NCI-H345 treated with DMSO at 0.1 percent for 48 hours (cell line): ENCODE data around the gene USP20.
"Not testable (repeated sequence)": the region's sequence is repeated elsewhere in the genome, so short reads cannot be mapped to it uniquely, and the experiment has no call there.

Source experiments
- DNase-seq: peaks from one replicate; lab custom pipeline; 2025; ENCODE audit not compliant: unreplicated experiment; lab: John Stamatoyannopoulos, UW

The USP20 gene

DNA sequence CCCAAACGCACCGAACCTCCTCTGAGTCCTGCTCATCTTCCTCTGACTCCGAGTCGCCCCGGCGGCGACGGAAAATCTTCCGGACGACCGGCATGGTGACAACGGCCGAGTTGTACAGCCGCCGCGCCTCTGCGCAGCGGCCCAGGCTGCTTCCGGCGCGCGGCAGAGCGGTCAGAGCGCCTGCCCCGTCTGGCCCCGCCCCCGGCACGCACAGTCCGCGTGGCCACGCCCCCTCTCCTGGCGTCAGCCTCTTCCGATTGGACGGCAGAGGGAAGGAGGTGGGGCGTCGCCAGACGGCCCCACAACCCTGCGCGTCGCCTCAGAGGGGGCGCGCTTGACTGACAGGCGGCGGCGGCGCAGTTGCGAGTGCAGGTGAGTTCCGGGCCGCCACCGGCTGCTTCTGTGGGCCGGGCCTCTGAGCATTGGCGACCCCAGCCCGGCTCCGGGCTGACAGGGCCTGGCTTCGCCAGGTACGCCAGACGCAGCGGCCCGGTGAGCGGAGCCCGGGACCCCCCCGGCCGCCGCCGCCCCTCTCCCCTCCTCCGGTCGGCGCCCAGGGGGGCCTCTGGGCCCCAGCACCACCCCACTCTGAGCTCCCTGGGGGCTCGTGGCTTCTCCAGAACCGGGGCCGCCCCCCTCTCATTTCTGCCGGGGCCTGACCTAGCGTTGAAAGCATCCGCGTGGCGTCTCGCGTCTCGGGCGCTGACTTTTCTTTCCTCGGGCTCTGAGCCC is at the start of gene USP20, which contains the start of gene C9orf78:
Gene USP20, plus strand, starts transcription at position 331 of the 732 bp plus-strand sequence. CDS start 17,098 bp downstream, outside the sequence.
Gene C9orf78, minus strand, starts transcription at position 148 of the 732 bp plus-strand sequence. Its CDS starts 54 bp downstream, at position 94.
- peak; percentile 94 for DNase-seq

DNA sequence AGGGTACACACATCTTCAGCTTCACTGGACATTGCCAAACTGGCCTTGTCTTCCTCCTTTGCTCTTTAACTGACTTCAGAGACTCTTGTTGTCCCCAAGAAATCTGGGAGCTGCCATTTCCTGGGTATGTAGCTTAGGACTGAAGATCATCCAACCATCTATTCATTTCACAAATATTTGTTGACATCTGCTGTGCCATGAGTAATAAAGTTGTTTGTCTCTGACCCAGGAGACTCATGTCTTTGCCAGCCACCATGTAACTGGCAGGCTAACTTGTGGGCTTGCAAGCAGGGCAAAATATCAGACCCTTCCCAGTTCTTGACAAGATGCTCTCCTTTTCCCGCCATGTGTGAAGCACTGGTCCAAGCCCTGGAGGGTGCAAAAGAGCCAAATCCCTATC is 49.4 kb upstream of the USP20 start:
- no peak for DNase-seq

DNA sequence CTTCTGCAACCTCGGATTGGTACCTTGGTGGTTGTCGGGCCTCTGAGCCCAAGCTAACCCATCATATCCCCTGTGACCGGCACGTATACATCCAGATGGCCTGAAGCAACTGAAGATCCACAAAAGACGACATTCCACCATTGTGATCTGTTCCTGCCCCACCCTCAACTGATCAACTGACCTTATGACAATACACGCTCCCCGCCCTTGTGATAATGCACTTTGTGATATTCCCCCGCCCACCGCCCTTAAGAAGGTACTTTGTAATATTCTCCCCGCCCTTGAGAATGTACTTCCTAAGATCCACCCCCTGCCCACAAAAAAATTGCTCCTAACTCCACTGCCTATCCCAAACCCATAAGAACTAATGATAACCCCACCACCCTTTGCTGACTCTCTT is 48.8 kb upstream of the USP20 start:
- no peak for DNase-seq

DNA sequence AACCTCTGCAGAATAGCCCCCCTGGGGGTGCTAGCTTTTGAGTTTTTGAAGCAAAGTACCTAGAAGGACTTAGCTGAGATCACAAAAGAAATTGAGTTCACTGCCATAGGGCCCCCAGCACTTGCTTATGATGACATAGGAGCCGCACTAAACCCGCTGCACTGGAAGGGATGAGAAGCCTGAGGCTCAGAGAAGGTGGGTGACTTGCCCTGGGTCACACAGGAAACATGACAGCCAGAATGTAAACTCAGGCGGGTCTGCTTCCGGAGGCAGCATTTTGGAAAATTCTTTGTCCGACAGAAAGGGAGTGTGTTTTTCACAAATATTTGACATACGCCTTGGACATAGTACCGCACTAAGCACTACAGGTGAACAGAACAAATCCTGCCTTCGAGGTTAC is 40.7 kb upstream of the USP20 start:
- no peak for DNase-seq

DNA sequence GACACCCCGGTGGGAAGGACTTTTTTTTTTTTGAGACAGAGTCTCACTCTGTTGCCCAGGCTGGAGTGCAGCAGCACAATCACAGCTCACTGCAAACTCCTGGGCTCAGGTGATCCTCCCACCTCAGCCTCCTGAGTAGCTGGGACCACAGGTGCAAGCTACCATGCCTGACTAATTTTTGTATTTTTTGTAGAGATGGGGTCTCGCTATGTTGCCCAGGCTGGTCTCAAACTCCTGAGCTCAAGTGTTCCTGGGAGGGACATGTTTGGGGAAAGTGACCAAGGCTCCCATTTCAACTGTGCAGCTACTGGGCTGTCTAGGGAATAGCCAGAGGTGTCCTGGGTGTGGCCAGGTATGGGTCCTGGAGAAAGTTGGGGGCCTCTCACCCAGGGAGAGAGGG is 39.2 kb upstream of the USP20 start:
- DNase-seq: not testable (repeated sequence)

DNA sequence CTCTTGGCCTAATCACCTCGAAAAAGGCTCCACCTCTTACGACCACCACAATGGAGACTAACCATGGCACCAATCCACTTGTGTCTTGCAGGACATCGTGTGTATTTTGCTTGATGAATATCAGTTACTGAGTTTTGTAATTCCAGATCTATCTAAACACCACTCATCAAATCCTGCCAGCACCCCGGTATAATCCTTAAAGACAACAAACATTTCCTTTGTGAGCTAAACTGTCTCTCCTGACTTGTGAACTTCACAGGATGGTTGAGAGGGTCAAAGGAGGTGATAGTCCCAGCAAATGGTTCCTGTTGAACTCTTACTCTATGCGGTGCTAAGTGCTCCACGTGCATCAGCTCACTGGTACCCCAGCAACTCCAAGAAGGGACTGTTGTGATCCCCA is 36.3 kb upstream of the USP20 start:
- no peak for DNase-seq

DNA sequence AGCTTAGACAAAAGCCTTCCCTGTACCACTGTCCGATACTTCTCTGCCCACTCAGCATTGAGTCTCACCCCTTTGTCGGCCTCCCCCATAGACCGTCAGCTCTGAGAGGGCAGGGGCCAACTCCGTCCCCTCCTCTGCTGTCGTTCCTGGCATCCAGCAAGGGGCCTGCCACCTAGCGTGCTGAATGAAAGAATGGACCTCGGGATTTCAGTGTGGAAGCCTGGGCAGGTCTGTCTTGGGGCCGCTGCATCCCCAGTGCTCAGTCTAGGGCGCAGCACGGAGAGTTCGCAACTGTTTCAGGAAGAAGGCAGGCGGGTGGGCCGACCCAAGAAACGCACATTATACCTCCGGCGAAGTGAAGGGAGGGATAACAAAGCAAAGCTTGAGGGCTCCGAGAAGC is 33.8 kb upstream of the USP20 start:
- DNase-seq: no peak

DNA sequence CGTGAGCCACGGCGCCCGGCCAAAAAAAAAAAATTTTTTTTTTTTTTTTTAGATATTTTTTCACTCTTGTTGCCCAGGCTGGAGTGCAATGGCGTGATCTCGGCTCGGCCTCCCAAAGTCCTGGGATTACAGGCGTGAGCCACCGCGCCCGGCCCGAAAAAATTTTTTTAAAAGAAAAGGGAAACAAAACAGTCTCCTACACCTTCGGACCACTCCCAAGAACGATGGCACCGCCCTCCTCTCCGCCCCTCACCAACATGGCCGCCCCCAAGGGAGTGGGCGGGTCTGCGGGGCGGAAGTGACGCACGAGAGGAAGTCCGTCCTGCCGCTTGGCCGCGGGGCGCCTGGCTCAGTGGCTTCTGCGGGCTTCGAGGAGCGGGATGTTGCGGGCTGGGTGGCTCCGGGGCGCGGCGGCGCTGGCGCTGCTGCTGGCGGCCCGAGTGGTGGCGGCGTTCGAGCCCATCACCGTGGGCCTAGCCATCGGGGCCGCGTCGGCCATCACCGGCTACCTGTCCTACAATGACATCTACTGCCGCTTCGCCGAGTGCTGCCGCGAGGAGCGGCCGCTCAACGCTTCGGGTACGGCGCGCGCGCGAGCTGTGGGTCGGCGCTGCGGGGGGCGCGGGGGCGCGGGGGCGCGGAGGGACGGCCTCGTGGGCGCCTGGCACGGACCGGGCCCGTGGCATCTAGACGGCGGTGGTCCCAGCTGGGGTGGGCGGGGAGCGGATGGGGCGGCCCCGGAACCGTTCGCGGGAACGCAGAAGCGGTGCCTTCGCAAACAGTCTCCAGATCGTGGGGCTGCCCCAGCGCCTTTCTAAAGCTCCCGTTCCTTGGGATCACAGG is 32.2 kb upstream of the USP20 start, which contains the start of gene TOR1B:
Gene TOR1B, plus strand, starts transcription at position 352 of the 843 bp plus-strand sequence. Its CDS starts 29 bp downstream, at position 381.
- DNase-seq: peak; percentile 77

DNA sequence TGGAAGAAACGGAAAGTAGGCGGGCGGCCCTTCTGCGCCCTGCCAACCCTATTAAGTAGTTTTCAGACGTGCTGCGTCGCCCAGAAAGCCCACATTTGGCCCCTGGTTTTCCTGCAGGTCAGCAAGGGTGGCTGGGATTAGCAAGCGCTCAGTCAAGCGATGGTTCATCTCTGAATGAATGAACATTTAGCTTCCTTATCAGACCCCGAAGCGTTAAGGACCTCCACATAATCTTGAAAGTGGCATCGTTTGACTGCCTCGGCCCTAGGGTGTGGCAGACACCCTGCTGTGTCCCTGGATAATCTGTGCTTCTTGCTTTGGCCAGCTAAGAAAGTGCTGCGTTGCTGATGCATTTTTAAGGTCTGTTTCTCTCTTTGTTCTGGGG is 31.6 kb upstream of the USP20 start:
- no peak for DNase-seq

DNA sequence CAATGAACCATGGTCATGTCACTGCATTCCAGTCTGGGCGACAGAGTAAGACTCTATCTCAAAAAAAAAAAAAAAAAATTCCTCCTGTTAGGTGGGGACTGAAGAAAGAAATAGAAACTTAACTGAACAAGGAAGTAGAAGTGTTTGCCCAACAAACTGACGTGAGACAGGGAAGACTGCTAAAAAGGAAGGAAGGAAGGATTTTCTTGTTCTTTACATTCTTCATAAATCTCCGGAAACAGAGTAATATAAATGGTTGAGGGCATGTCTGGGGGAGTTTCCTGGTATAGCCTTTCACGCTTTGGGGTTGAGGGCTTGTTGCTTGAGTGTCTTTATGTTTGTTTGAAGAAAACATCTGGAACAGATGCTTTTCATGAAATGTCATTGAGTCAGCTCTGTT is 29.2 kb upstream of the USP20 start:
- no peak for DNase-seq

DNA sequence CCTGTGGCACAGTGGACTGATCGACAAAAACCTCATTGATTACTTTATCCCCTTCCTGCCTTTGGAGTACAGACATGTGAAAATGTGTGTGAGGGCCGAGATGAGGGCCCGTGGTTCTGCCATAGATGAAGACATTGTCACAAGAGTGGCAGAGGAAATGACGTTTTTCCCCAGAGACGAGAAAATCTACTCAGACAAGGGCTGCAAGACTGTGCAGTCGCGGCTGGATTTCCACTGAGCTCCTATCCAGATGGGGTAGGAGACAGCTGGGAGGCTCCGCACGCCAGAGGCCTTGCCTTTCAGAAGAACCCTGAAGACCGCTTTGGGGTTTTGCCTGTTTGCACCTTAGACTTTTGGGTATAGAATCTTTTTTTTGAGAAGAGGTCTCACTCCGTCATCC is 25.9 kb upstream of the USP20 start:
- DNase-seq: no peak

DNA sequence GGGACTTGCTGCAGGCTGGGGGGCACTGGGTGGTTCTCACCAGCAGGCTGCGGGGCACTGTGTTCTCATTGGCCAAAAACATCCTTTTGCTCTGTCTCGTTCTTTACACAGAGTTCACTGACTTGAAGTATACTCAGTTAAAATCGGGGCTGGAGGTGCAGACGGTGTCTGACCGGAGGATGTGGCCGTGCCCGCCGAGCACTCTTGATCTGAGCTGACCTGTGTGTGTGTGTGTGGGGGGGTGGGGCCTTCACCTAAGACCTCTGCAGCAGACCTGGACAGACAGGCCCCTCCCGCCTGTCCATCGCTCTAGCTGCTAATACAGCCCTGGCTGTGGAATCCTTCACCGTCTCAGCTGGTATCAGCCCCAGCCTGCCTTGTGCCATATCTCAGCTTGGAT is 25.1 kb upstream of the USP20 start:
- DNase-seq: no peak

DNA sequence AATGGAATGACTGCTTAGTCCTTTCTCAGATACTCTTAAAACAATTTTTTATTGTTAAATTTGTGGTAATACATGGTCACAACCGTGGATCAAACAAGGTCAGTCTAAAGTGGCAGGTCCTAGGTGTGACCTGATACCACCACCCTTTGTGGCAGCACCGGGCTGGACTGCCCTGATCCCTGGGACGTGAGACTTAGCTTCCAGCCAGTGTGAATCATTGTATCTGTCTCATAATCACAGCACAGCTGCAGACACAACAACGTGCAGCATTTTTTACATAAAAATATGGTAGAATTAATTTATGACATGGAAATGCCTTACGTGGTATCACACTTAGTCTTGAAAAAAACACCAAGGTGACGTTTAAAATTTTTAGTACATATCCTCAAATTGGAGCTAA is 24.5 kb upstream of the USP20 start:
- no peak for DNase-seq

DNA sequence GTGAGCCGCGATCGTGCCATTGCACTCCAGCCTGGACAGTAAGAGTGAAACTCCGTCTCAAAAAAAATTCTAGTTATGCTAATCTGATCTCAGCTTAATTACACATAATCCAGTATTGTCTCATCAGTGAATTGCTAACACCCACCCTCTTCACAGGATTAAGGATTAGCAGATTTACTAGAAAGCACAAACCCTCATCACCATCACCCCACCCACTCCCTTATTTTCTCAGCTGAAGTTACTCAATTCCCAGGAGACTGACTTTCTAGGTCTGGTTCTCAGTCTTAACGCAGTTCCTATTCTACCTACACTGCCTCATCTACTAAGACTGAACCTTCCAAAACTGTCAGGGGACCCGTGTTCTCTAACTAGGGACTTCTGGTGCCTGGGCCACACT is 23.3 kb upstream of the USP20 start:
- DNase-seq: no peak

DNA sequence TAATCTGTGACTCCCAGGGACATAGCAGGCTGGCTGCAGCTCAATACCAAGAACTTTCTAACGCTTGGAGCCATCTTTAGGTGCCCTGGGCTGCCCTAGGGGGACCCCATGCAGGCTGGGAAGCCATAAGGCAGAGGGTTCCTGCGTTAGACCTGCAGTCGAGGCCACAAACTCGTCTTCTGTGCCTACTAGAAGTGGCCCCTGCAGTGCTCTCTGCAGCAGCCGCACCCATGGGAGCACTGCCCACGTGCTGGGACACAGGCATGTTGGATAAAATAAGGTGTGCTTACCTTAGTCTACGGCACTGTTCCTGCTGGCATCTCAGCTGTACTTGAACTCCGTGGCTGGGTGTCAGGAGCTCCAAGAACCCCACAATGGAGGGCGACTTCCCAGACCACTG is 22.9 kb upstream of the USP20 start:
- DNase-seq: no peak

DNA sequence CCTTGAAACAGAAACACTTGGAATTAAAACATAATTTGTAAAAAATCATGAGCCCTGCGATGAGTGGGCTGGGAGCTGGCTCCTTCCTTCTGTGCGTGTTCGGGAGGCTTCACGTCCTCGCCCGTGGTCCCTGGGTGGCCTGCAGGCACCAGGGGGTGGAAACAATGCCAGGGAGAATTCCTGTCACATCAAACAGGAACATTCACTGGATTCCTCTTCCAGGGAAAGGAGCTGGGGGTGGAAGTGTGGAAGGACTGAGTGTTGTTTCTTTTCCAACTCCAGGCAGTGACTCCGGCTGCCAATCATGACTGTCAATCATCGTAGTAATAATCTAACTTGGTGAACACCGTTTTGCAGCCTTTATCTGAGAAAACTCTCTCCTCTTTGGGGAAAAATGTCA is 21.6 kb upstream of the USP20 start:
- no peak for DNase-seq

DNA sequence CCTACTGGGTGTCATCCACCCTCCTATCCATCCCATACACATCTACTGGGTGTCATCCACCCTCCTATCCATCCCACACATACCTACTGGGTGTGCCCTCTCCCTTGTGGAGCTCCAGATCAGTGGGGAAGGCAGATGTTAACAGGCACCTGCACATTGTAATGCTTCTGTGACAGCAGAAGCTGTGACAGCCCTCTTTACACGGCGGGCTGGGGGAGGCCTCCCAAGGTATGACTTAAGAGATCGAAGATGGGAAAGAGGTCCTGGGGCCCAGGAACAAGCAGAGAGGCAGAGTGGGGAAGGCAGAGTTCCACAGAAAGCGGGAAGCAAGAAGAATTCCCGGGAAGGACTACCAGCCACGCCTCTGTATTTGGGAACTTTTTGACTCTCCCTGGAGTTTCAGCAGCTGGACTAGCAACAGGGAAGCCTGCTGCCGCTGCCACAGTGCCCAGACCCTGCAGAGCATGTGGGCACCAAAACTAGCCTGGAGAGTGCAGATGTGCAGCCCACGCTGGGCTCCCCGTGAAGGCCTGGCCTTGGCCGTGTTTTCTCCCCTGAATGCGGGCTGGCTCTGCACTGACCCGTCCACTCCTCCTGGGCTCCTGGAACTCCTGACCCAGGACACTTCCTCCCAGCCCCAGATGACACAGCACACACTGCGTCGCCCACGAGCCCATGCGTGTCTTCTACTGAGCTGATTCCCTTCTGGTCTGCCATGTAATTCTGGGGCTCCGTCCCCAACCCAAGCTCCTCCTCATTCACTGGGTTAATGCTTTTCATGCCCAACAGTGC is 20.6 kb upstream of the USP20 start:
- no peak for DNase-seq

DNA sequence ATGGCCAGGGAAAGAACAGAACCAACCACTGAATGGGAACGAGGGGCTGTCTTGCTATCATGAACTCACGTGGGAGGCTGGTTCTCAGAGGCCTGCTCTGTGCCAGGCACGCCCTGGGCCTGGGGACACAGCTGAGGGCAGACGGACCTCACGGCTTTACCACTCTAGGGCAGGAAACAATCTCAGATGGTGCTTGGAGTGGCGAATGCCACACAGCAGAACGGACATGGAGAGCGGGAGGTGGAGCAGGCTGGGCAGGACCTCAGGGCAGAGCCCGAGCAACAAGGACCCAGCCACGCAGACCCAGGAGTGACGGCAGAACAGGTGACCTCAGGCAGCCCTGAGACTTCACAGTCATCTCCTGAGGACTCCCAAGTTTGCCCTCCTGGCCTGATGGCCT is 20.0 kb upstream of the USP20 start:
- DNase-seq: no peak

DNA sequence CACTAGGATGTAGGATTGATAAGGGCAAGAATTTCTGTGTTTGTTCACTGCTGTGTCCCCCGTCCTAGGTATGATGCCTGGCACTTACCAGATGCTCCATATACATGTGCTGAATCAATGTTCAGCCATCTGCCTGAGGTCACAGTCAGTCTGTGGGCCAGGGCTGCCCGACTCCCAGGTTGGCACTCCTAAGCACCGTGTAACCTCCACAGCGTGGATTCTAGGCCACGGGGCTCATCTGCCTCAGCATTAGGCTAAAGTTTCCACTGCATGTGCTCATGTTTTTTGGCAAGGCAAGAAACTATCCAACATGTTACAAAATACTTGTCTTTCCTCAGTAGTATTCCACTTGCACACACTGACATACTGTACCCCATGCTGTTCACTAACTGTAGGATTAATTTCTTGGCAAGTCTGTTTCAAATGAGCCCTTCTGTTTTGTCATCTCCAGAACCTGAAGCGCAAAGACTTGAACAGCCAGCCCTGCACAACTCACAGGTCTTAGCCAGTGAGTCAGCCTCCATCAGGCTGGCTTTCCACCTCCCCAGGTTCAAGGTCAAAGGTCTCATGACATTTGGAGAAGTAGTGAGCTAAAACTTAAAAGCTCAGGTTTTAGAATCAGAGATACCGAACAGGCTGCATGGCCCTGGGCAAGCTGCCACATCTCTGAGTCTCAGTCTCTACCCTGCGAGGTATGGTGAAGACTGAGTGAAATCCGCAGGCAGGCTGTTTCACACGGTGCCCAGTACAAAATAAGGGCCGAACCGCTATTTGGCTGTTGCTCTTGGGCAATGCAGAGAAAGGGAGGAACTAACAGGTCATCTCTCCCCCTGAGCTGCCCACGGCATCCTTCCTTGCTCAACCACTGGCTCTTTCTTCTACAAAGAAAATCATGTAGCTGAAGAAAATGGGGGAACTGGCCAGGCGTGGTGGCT is 18.5 kb upstream of the USP20 start:
- no peak for DNase-seq

DNA sequence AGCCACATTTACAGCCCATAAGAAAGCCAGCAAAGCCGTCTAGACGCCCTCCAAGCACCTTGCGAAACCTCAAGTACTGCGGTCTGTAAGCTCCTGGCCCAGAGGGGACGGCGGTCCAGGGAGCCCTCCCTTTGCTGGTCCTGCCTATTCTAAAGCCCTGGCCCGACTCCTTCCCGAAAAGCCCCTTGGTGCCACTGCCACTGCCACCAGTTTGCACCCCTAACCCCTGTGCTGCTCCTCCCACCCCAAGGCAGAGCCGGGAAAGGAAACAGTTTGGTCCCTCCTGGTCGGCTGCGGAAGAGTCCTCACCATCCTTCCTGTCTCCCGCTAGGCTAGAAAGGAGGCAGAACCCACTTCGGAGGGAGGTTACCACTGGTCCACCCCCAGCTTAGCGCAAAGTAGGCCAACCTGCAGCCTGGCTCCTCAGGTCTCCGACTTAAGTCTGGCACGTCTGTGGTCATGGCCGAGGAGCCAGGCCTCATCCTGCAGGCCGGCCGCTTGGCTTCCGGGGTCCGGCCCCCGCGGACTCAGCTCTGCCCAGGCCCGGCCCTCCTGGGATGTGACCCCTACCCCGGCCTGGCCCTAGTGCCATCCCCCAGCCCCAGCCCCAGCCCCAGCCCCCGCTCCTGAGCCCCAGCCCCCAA is 12.2 kb upstream of the USP20 start:
- DNase-seq: no peak
